Measurements from ENCODE around the gene CST6. TPM values are rescaled to one million over a fixed set of nuclear protein-coding genes. Genes with fewer than 3 reads are reported as not detected.

Gene CST6
- total and polyA plus RNA-seq, 7 donors: 0.13 to 18.7 (median 0.47) TPM; not detected in 2

DNA sequence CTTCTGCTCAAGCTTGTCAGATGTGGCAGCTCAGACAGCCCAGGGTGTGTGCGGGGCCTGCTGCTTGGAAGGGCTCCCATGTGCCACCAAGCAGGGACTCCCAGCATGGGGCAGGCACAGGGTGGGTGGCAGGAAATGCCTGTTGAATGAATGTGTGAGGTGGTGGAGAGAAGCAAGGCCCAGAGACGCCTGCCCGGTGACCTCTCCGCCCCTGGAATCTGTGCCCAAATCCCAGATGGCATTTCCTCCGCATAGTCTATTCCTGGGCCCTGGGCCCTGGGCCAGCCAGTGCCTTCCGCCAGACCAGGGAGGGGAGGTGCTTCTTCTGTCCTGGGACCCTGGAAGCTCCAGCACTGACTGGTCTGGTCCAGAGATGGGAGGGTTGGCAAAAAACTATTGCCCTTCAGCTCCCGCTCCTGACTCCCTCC, 3.7 kb downstream of the CST6 start:
- peak in 1 of 2 donors; percentile 74 for DNase-seq
- peak overlapping the region; percentile 69 for H3K27ac ChIP-seq

GRCh38 chr11:66015936-66016792, 4.4 kb downstream of the CST6 start:
- H3K27me3 ChIP-seq (ENCODE audit: insufficient read depth in 3 of 3, low read length in 2 of 3): peaks cover 0 to 7% (median 5%) of the 10 kb centered on the region in 3 donors
- H3K27ac ChIP-seq: peak overlapping the region; percentile 69
- H3K36me3 ChIP-seq (ENCODE audit: insufficient read depth in 1 of 2, low read depth in 1 of 2): no peaks in the 10 kb centered on the region
- peak; percentile 2 to 61 (median 29) for ATAC-seq
- TF ChIP-seq, protein P1, sequence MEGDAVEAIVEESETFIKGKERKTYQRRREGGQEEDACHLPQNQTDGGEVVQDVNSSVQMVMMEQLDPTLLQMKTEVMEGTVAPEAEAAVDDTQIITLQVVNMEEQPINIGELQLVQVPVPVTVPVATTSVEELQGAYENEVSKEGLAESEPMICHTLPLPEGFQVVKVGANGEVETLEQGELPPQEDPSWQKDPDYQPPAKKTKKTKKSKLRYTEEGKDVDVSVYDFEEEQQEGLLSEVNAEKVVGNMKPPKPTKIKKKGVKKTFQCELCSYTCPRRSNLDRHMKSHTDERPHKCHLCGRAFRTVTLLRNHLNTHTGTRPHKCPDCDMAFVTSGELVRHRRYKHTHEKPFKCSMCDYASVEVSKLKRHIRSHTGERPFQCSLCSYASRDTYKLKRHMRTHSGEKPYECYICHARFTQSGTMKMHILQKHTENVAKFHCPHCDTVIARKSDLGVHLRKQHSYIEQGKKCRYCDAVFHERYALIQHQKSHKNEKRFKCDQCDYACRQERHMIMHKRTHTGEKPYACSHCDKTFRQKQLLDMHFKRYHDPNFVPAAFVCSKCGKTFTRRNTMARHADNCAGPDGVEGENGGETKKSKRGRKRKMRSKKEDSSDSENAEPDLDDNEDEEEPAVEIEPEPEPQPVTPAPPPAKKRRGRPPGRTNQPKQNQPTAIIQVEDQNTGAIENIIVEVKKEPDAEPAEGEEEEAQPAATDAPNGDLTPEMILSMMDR (IDR thresholded peaks at IDR 0.05): no peak
- intact Hi-C loops (cut with DNase I): no loop called here
- no peak for DNase-seq
- no peaks in the 10 kb centered on the region for H3K9me3 ChIP-seq
- H3K4me1 ChIP-seq: peaks cover 21% of the 10 kb centered on the region
- peak overlapping the region; percentile 28 for H3K4me3 ChIP-seq
- 47 to 63% (median 53%) methylated on average over 18 of the region's 18 CpGs for whole genome bisulfite sequencing, 3 donors

More for the DNA sequence above, 3.7 kb downstream of the CST6 start:
- 31 to 41% (median 38%) methylated on average over 7 of the region's 7 CpGs for WGBS, 3 donors
- Histone ChIP-seq H3K9me3 (no peaks in the 10 kb centered on the region), H3K36me3 (ENCODE audit: insufficient read depth in 1 of 2, low read depth in 1 of 2) (no peaks in the 10 kb centered on the region), H3K4me3 (peak overlapping the region; percentile 28), H3K27me3 (ENCODE audit: insufficient read depth in 3 of 3, low read length in 2 of 3) (peaks cover 0 to 7% (median 5%) of the 10 kb centered on the region in 3 donors), H3K4me1 (peaks cover 21% of the 10 kb centered on the region)
- intact Hi-C loops (cut with DNase I): no loop called here
- ATAC-seq: peak; percentile 77 to 89 (median 85)
- TF ChIP-seq, protein P1 (IDR thresholded peaks at IDR 0.05): no peak

GRCh38 chr11:66016793-66017177, 5.0 kb downstream of the CST6 start:
- H3K27ac ChIP-seq: peak overlapping the region; percentile 69
- ATAC-seq (no peak), DNase-seq (no peak)
- peaks cover 0 to 7% (median 5%) of the 10 kb centered on the region in 3 donors for H3K27me3 ChIP-seq (ENCODE audit: insufficient read depth in 3 of 3, low read length in 2 of 3)
- H3K9me3 ChIP-seq: no peaks in the 10 kb centered on the region
- intact Hi-C loops (cut with DNase I): no loop called here
- H3K36me3 ChIP-seq (ENCODE audit: insufficient read depth in 1 of 2, low read depth in 1 of 2): no peaks in the 10 kb centered on the region
- no peak overlapping the region for H3K4me3 ChIP-seq
- WGBS, 3 donors: 77 to 80% (median 79%) methylated on average over 8 to 10 of the region's 10 CpGs
- H3K4me1 ChIP-seq: peaks cover 21% of the 10 kb centered on the region
- TF ChIP-seq, protein P1 (IDR thresholded peaks at IDR 0.05): no peak

- WGBS, 3 donors: 67 to 84% (median 81%) methylated on average over 4 of the region's 4 CpGs
- TF ChIP-seq, protein P1 (IDR thresholded peaks at IDR 0.05): no peak
- DNase-seq (no peak), ATAC-seq (no peak)
- Histone ChIP-seq H3K9me3 (no peaks in the 10 kb centered on the region), H3K4me1 (peaks cover 19% of the 10 kb centered on the region), H3K4me3 (no peak overlapping the region), H3K27ac (no peak overlapping the region), H3K27me3 (ENCODE audit: insufficient read depth in 3 of 3, low read length in 2 of 3) (peaks cover 0 to 7% (median 5%) of the 10 kb centered on the region in 3 donors), H3K36me3 (ENCODE audit: insufficient read depth in 1 of 2, low read depth in 1 of 2) (no peaks in the 10 kb centered on the region)
- intact Hi-C loops (cut with DNase I): no loop called here
Observed at GRCh38 chr11:66017321-66017720, 5.5 kb downstream of the CST6 start.

Measured in psoas muscle (tissue), 8 donors.